Sigmoid colon (tissue), 4 donors: ENCODE data around the gene CACNA1C.

ENCODE experiments used
- EP300 ChIP-seq, 4 donors: sonication (generic); formaldehyde crosslinking; IDR thresholded peaks; one replicate each; pipeline ENCODE4 v1.6.1; 2017; ENCODE audit warnings: antibody characterized with exemption in 4 of 4
- POLR2A ChIP-seq, 2 donors: fragments of 450-650 bp; IDR thresholded peaks; one replicate each; pipeline ENCODE4 v1.6.1; 2016; ENCODE audit warnings: antibody characterized with exemption in 2 of 2, mild to moderate bottlenecking in 2 of 2, moderate library complexity in 2 of 2
- POLR2AphosphoS5 ChIP-seq, 4 donors: sonication (generic); formaldehyde crosslinking; IDR thresholded peaks; one replicate each; pipeline ENCODE4 v1.6.1; 2017; ENCODE audit warnings: antibody characterized with exemption in 4 of 4
- TF ChIP-seq, protein P1 (sequence below), 4 experiments: fragments of 450-650 bp in 3 of 4; fragments of 200-600 bp in 1 of 4; IDR thresholded peaks; one replicate each; pipeline ENCODE4 v1.5.1; 2016 to 2019; ENCODE audit warnings: antibody characterized with exemption in 4 of 4, mild to moderate bottlenecking in 3 of 4, moderate library complexity in 2 of 4

DNA sequence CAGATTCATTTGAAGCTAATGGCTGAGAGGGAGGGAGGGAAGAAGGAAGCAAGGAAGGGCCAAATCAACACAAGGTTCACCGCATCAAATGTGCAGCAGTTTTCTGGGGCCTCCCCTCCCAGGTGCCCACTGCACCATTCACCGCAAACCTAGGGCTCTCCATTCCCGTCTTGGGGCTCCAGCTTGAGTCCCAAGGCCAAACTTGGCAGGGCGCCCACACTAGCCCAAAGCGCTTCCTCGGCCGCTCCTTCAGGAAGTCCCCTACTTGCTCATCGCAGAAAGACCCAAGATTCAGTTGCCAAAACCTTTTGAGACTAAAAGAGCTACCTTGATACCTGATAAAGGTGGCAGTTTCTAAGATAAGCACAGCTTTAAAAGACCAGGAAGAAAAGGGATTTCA lies 601.5 kb downstream of the CACNA1C start:
- TF ChIP-seq, protein P1, sequence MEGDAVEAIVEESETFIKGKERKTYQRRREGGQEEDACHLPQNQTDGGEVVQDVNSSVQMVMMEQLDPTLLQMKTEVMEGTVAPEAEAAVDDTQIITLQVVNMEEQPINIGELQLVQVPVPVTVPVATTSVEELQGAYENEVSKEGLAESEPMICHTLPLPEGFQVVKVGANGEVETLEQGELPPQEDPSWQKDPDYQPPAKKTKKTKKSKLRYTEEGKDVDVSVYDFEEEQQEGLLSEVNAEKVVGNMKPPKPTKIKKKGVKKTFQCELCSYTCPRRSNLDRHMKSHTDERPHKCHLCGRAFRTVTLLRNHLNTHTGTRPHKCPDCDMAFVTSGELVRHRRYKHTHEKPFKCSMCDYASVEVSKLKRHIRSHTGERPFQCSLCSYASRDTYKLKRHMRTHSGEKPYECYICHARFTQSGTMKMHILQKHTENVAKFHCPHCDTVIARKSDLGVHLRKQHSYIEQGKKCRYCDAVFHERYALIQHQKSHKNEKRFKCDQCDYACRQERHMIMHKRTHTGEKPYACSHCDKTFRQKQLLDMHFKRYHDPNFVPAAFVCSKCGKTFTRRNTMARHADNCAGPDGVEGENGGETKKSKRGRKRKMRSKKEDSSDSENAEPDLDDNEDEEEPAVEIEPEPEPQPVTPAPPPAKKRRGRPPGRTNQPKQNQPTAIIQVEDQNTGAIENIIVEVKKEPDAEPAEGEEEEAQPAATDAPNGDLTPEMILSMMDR (IDR thresholded peaks at IDR 0.05) = no peak
- TF ChIP-seq POLR2A (IDR thresholded peaks at IDR 0.05) (no peak), POLR2AphosphoS5 (IDR thresholded peaks at IDR 0.05) (no peak), EP300 (IDR thresholded peaks at IDR 0.05) (no peak)
